Effector memory CD4-positive, alpha-beta T cell (primary cell): ENCODE measurements around the gene LRRIQ4.

Experiments used
- DNase-seq, 3 donors: peaks; one replicate each; pipeline ENCODE4 v3.0.0-alpha.2; 2020
- H3K27ac ChIP-seq: 2 replicates; pipeline ENCODE4 v1.7.0; 2013; ENCODE audit warnings: mild to moderate bottlenecking, low read length, moderate library complexity; ENCODE audit not compliant: insufficient read depth, poor library complexity, severe bottlenecking
- H3K27me3 ChIP-seq: replicated peaks from 2 replicates; pipeline ENCODE4 v1.7.0; 2013; ENCODE audit warnings: mild to moderate bottlenecking, low read length; ENCODE audit not compliant: insufficient read depth, control insufficient read depth, poor library complexity, severe bottlenecking
- H3K36me3 ChIP-seq: 2 replicates; pipeline ENCODE4 v1.7.0; 2013; ENCODE audit warnings: mild to moderate bottlenecking, low read length, moderate library complexity; ENCODE audit not compliant: control insufficient read depth, insufficient read depth
- H3K4me1 ChIP-seq: 2 replicates; pipeline ENCODE4 v1.7.0; 2013; ENCODE audit warnings: low read length, mild to moderate bottlenecking; ENCODE audit not compliant: control insufficient read depth, insufficient read depth, poor library complexity, severe bottlenecking
- H3K4me3 ChIP-seq: 2 replicates; pipeline ENCODE4 v1.7.0; 2013; ENCODE audit warnings: low read length, low read depth, mild to moderate bottlenecking; ENCODE audit not compliant: insufficient read depth, poor library complexity, severe bottlenecking
- H3K9me3 ChIP-seq: 2 replicates; pipeline ENCODE4 v1.7.0; 2013; ENCODE audit warnings: mild to moderate bottlenecking, low read length, moderate library complexity; ENCODE audit not compliant: control insufficient read depth

LRRIQ4 gene

GRCh38 chr3:169827712-169828111 is 15.0 kb downstream of the LRRIQ4 start:
- Histone ChIP-seq H3K9me3 (no peaks in the 10 kb centered on the region), H3K36me3 (no peaks in the 10 kb centered on the region)

GRCh38 chr3:169835533-169835932 is 22.9 kb downstream of the LRRIQ4 start:
- Histone ChIP-seq H3K4me1 (no peaks in the 10 kb centered on the region), H3K9me3 (no peaks in the 10 kb centered on the region), H3K4me3 (no peak overlapping the region), H3K27me3 (no peaks in the 10 kb centered on the region), H3K27ac (no peak overlapping the region), H3K36me3 (no peaks in the 10 kb centered on the region)
- DNase-seq: no peak

More at GRCh38 chr3:169827712-169828111, 15.0 kb downstream of the LRRIQ4 start:
- Histone ChIP-seq H3K4me1 (no peaks in the 10 kb centered on the region), H3K27me3 (no peaks in the 10 kb centered on the region), H3K27ac (no peak overlapping the region), H3K4me3 (no peak overlapping the region)
- DNase-seq: no peak

DNA sequence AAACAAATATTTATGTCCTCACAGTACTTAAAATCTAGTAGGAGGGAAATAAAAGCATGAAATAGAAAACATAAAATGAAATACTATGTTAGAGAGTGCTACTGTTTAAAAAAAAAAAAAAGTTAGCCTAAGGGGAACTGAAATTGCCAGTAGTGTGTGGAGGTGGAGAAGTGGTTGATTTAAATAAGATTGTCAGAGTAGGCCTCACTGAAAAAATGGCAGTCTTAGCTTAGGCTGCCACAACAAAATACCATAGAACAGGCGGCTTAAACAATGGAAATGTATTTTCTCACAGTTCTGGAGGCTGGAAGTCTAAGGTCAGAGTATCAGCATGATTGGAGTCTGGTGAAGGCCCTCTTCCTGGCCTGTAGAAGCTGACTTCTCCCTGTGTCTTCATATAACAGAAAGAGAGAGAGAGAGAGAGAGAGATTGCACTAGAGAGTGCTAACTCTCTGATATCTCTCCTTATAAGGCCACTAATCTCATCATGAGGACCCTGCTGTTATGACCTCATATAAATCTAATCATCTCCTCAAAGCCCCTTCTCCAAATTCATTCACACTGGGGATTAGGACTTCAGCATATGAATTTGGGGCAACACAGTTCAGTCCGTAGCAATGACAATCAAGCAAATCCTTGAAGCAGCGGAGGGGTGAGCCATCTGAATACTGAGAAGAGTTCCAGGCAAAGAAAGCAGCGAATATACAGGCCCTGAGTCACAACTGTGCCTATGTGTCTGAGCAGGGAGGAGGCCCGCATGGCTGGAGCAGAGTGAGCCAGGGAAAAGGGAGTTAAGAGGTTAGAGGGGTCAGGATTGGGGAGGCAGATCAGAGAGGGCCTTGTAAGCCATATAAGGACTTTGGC is 23.6 kb downstream of the LRRIQ4 start:
- H3K4me1 ChIP-seq: no peaks in the 10 kb centered on the region
- H3K27ac ChIP-seq: no peak overlapping the region
- no peaks in the 10 kb centered on the region for H3K27me3 ChIP-seq
- H3K36me3 ChIP-seq: no peaks in the 10 kb centered on the region
- no peak for DNase-seq
- H3K4me3 ChIP-seq: no peak overlapping the region
- no peaks in the 10 kb centered on the region for H3K9me3 ChIP-seq

GRCh38 chr3:169836942-169837275 is 24.2 kb downstream of the LRRIQ4 start:
- no peak for DNase-seq
- H3K36me3 ChIP-seq: no peaks in the 10 kb centered on the region
- no peaks in the 10 kb centered on the region for H3K4me1 ChIP-seq
- H3K27ac ChIP-seq: no peak overlapping the region
- no peaks in the 10 kb centered on the region for H3K27me3 ChIP-seq
- no peak overlapping the region for H3K4me3 ChIP-seq
- no peaks in the 10 kb centered on the region for H3K9me3 ChIP-seq

GRCh38 chr3:169838511-169839030 is 25.9 kb downstream of the LRRIQ4 start:
- Histone ChIP-seq H3K4me3 (no peak overlapping the region), H3K36me3 (no peaks in the 10 kb centered on the region), H3K4me1 (no peaks in the 10 kb centered on the region), H3K9me3 (no peaks in the 10 kb centered on the region), H3K27ac (no peak overlapping the region), H3K27me3 (no peaks in the 10 kb centered on the region)
- DNase-seq: no peak

GRCh38 chr3:169841171-169841570 is 28.5 kb downstream of the LRRIQ4 start:
- Histone ChIP-seq H3K36me3 (no peaks in the 10 kb centered on the region), H3K4me1 (no peaks in the 10 kb centered on the region), H3K27me3 (no peaks in the 10 kb centered on the region), H3K4me3 (no peak overlapping the region), H3K9me3 (no peaks in the 10 kb centered on the region), H3K27ac (no peak overlapping the region)
- no peak for DNase-seq

DNA sequence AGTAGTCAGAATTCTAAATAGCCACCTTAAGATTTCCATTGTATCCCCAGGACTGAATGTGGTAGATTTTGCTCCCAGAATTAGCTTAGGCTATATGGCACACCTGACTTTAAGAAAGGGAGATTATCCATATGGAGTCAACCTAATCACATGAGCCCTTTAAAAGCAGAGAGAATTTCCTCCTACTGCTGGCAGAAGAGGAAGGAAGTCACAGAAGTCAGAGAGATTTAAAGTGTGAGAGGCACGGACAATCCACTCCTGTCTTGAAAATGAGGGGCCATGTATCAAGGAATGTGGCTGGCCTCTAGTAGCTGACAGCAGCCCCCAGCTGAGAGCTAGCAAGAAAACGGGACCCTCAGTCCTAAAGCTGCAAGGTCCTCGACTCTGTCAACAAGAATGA is 30.3 kb downstream of the LRRIQ4 start:
- H3K27me3 ChIP-seq: no peaks in the 10 kb centered on the region
- H3K9me3 ChIP-seq: no peaks in the 10 kb centered on the region
- no peaks in the 10 kb centered on the region for H3K36me3 ChIP-seq
- no peak for DNase-seq
- no peaks in the 10 kb centered on the region for H3K4me1 ChIP-seq
- no peak overlapping the region for H3K27ac ChIP-seq
- H3K4me3 ChIP-seq: no peak overlapping the region

- no peak overlapping the region for H3K27ac ChIP-seq
- no peak for DNase-seq
- H3K9me3 ChIP-seq: no peaks in the 10 kb centered on the region
- H3K27me3 ChIP-seq: no peaks in the 10 kb centered on the region
- no peak overlapping the region for H3K4me3 ChIP-seq
- no peaks in the 10 kb centered on the region for H3K4me1 ChIP-seq
- no peaks in the 10 kb centered on the region for H3K36me3 ChIP-seq
Measured at GRCh38 chr3:169846458-169847193, 34.0 kb downstream of the LRRIQ4 start.

DNA sequence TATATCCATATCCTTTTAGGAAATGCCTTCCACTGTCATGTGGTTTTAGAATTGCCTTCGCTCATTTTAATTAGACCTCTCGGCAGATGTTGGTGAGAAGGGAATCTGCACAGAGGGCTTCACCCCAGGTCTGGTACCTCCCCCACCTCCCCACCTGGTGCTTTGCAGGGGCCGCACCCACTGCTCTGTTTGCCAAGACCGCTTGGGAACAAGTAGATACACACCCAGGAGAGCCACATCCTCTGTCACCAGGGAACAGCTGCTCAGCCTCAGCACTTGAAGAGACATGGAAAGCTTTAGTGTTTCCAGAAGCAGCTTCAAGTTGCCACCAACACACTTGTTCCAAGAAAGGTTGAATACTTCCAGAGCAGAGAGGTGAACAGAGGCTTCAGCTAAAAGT is 35.2 kb downstream of the LRRIQ4 start:
- H3K36me3 ChIP-seq: no peaks in the 10 kb centered on the region
- no peak for DNase-seq
- no peaks in the 10 kb centered on the region for H3K9me3 ChIP-seq
- H3K4me1 ChIP-seq: no peaks in the 10 kb centered on the region
- H3K4me3 ChIP-seq: no peak overlapping the region
- no peaks in the 10 kb centered on the region for H3K27me3 ChIP-seq
- H3K27ac ChIP-seq: no peak overlapping the region

DNA sequence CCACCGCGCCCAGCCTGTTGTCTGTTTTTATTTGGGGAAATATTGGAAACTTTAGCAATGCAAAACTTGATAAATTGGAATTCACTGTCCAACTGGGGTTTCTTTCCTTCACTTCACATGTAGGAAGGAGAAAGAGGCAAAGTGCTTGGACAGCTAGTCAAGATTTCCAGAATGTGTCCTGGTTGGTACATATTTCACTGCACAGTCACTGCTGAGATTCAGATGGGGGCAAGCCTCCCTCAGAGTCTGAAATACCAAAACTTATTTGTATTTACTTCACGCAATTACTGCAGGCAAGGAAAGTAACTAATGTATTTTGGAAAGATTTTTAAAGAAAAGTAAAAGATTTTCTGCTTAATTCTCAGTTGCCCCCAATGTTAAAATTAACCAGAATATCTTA is 36.1 kb downstream of the LRRIQ4 start:
- Histone ChIP-seq H3K27ac (no peak overlapping the region), H3K4me1 (no peaks in the 10 kb centered on the region), H3K27me3 (no peaks in the 10 kb centered on the region), H3K36me3 (no peaks in the 10 kb centered on the region), H3K9me3 (no peaks in the 10 kb centered on the region), H3K4me3 (no peak overlapping the region)
- DNase-seq: no peak
